HG03139 (cell line): ENCODE measurements around the gene NGEF.
"Not testable (repeated sequence)": the region's sequence is repeated elsewhere in the genome, so short reads cannot be mapped to it uniquely, and the experiment has no call there.

Source experiments
- ATAC-seq: cut with Tn5 transposase; IDR thresholded peaks from one replicate; pipeline ENCODE4 v1.9.1; 2021; ENCODE audit not compliant: unreplicated experiment

NGEF gene

DNA sequence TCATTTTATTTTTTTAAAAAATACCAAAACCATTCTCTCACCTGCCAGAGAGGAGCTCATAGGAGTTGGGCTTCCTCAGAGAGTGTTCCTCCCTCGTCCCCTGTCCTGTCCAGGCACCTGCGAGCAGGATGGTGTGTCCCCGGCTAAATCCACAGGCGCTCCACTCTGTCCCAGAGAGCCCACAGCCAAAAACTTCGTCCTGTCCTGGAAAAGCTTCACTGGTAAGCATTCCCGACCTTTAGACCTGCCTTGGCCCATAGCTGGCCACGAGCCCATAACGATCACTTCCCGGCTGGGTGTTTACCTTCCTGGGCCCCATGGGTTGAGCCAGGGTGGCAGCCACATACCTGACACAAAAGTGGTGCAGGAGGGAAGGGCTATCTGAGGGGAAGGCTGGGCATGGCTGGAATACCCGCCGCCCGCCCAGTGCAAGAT lies at the start of gene NGEF:
Gene NGEF, minus strand, starts transcription at position 230 of the 435 bp plus-strand sequence. CDS start 38,366 bp downstream, outside the sequence.
- ATAC-seq = no peak

- no peak for ATAC-seq
These were observed 49.4 kb upstream of the NGEF start for GRCh38 chr2:233062451-233062850.

DNA sequence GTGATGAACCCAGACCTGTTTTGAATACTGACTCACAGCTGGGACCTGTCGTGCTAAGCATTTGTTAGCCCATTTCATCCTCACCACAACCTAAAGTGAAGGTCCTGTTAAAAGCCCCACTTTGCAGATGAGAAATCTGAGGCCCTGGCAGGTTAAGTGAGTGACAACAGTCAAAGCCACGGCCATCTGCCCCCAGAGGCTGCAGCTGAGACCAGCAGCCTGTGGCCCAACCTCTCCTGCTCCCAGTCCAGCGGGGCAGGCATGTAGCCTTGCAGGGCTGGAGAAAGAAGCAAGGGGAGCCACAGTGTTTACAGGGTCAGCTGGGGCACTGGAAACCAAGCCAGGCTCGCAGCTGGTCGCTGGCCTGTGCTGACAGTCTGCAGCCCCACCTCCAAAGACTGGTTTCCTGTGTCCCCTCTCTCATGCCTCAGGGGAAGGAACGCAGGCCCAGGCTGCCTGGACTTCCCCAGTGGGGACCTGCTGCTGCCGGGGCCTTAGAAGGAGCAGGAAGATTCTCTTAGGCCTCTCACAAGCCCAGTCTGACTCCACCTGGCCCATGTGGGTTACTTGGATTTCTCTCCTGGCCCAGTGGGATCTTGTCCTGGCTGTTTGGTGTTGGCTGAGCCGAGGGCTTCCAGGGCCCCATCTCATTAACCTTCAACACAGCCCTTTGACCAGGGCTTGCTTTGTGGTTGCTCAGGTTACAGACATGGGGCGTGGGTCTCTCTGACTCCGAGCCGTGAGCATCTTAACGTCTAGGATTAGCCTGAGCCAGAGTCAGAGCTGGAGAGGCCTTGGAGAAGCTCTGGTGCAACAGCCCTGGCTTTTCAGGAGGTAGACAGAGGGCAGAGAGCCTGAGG lies 48.8 kb upstream of the NGEF start:
- no peak for ATAC-seq

GRCh38 chr2:233060980-233061590 lies 48.0 kb upstream of the NGEF start:
- ATAC-seq = no peak

DNA sequence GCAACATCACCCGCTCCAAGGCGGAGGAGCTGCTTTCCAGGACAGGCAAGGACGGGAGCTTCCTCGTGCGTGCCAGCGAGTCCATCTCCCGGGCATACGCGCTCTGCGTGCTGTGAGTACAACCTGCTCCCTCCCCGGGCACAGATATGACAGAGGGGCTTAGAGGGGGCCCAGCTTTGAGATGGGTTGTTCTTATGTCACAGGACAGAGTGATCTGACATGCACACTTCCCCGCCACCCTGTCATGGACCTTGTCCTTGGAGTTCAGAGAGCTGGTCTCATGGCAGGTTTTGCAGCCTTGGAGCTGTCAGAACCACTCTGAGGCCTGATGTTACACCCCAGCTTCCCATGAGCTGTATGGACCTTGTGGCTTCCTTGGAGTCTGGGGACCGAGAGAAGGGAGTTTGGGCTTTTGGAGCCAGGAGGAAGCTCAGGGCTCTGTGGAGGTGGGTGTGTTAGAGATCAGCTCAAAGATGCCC lies 47.5 kb upstream of the NGEF start:
- no peak for ATAC-seq

GRCh38 chr2:233059797-233060500 lies 46.9 kb upstream of the NGEF start, which contains the start of gene INPP5D:
INPP5D (plus strand) TSS chr2:233060342; CDS start chr2:233060479, 137 bp downstream.
- peak; percentile 46 for ATAC-seq

GRCh38 chr2:233059547-233059796 lies 46.4 kb upstream of the NGEF start:
- no peak for ATAC-seq

DNA sequence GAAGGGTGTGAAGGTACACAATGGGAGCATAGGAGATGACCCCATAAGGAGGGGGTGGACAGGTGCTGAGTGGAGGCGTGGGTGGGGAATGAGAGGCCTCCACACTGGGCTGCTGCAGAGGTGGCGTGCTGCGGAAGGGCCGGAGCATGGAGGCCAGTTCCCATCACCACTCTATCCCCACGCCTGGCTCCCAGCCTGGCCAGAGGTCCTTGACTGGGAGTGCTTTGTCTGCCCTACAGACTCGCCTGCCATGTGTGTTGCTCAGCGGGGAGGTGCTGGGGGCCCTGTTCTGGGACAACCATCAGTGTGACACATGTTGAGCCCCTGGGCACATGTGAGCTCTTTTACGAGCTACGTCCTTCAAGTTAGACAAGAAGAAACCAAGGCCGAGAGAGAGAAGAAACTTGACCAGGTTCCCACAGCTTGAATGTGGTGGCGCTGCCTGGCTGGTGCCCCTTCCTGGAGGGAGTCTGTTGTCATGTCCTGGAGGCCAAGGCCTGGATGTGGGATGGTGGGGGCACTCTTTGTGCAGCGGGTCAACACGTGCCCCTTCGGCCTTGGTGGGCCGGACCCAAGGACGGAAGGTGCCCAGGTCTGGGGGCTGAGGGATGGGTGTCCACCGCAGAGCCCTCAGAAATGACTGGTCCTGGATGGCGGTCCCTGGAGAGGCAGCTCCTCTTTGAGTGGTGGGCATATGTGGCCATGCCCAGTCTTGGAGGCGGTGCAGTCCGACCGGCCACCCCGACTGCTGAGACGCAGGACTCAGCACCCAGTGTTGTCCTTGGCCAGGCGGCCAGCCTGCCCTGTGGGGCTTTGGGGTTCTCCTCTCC lies 45.9 kb upstream of the NGEF start:
- no peak for ATAC-seq

GRCh38 chr2:233056961-233057605 lies 44.0 kb upstream of the NGEF start:
- ATAC-seq = no peak

- ATAC-seq = no peak
These were observed 42.3 kb upstream of the NGEF start for GRCh38 chr2:233055362-233055761.

- ATAC-seq = no peak
These were observed 41.1 kb upstream of the NGEF start for GRCh38 chr2:233053928-233054784.

DNA sequence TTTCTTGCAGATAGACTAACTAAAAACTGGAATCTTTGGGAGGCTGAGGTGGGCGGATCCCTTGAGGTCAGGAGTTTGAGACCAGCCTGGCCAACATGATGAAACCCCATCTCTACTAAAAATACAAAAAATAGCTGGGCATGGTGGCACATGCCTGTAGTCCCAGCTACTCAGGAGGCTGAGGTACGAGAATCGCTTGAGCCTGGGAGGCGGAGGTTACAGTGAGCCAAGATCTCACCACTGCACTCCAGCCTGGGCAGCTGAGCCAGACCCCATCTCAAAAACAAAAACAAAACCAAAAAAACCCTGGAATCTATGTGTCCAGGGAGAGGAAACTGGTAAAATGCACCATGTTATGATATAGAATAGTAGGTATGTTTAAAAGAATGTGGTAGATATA lies 39.5 kb upstream of the NGEF start:
- ATAC-seq = not testable (repeated sequence)

GRCh38 chr2:233051241-233052149 lies 38.4 kb upstream of the NGEF start:
- ATAC-seq = no peak

- no peak for ATAC-seq
These were observed 36.2 kb upstream of the NGEF start for GRCh38 chr2:233049194-233049761.

GRCh38 chr2:233048569-233049193 lies 35.6 kb upstream of the NGEF start:
- no peak for ATAC-seq

- ATAC-seq = no peak
These were observed 34.6 kb upstream of the NGEF start for GRCh38 chr2:233047667-233048066.

DNA sequence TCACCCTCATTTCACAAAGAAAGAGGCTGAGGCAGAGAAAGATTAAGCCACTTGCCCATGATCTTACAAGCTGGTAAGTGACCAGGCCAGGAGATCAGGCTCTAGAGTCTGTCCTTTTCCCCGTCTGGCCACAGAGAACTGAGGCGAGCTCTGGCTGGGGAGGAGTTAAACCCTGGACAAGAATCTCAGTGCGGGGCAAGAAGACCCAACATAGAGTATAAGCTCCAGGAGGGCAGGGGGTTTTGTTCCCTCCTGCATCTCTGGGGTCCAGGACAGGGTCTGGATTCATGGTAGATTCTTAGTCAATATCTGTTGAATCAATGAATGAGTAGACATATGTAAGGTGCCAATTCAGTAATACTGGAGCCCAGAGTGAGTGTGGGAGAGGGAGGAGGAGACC lies 34.1 kb upstream of the NGEF start:
- ATAC-seq = no peak
